SK-N-DZ (cell line): Measurements from ENCODE around the gene PROB1.
A peak's percentile ranks its signal among the peaks of the same experiment; 100 is the strongest.
"Not testable (repeated sequence)": the region's sequence is repeated elsewhere in the genome, so short reads cannot be mapped to it uniquely, and the experiment has no call there.

ENCODE experiments used
- DNase-seq: peaks from one replicate; pipeline ENCODE4 v3.0.0-alpha.2; 2015; ENCODE audit warnings: low spot score

PROB1 gene

GRCh38 chr5:139413153-139413552, 18.2 kb upstream of the PROB1 start:
- DNase-seq = no peak

- no peak for DNase-seq
Measured at GRCh38 chr5:139410993-139411828, 16.3 kb upstream of the PROB1 start.

- DNase-seq = no peak
Measured at GRCh38 chr5:139410121-139410992, 15.5 kb upstream of the PROB1 start.

- DNase-seq = not testable (repeated sequence)
Measured at GRCh38 chr5:139409116-139409515, 14.2 kb upstream of the PROB1 start.

- DNase-seq = no peak
Measured at GRCh38 chr5:139408191-139408590, 13.3 kb upstream of the PROB1 start.

GRCh38 chr5:139407517-139407916, 12.6 kb upstream of the PROB1 start:
- no peak for DNase-seq

GRCh38 chr5:139406963-139407362, 12.1 kb upstream of the PROB1 start:
- DNase-seq = no peak

GRCh38 chr5:139404484-139404840, 9.6 kb upstream of the PROB1 start:
- peak; percentile 33 for DNase-seq

GRCh38 chr5:139403787-139404483, 9.0 kb upstream of the PROB1 start, which contains the start of gene SPATA24:
SPATA24 (minus strand) TSS chr5:139404089; CDS start chr5:139404060, 29 bp downstream.
- peak; percentile 96 for DNase-seq

- DNase-seq = no peak
Measured at GRCh38 chr5:139403418-139403786, 8.5 kb upstream of the PROB1 start.

GRCh38 chr5:139402561-139403158, 7.8 kb upstream of the PROB1 start:
- DNase-seq = peak; percentile 52

GRCh38 chr5:139401546-139401945, 6.6 kb upstream of the PROB1 start:
- DNase-seq = no peak

- no peak for DNase-seq
Measured at GRCh38 chr5:139399501-139400121, 4.7 kb upstream of the PROB1 start.

- DNase-seq = no peak
Measured at GRCh38 chr5:139397921-139398320, 3.0 kb upstream of the PROB1 start.

- no peak for DNase-seq
Measured at GRCh38 chr5:139396691-139397090, 1.8 kb upstream of the PROB1 start.

GRCh38 chr5:139395844-139396640, 1.1 kb upstream of the PROB1 start:
- no peak for DNase-seq

- no peak for DNase-seq
Measured at GRCh38 chr5:139394123-139394653, 716 bp downstream of the PROB1 start.

- no peak for DNase-seq
Measured at GRCh38 chr5:139393497-139394122, 1.3 kb downstream of the PROB1 start.

- peak; percentile 68 for DNase-seq
Measured at GRCh38 chr5:139392678-139393496, 2.0 kb downstream of the PROB1 start.
